Liver (tissue), 9 donors: Measurements from ENCODE around the gene THADA. TPM values are rescaled to one million over a fixed set of nuclear protein-coding genes. Genes with fewer than 3 reads are reported as not detected.

Experiments
- DNase-seq: peaks from one replicate; pipeline ENCODE4 v3.0.0-alpha.2; 2017; ENCODE audit warnings: low spot score
- H3K27ac ChIP-seq, 2 donors: one replicate each; pipeline ENCODE4 v1.7.0; 2013; ENCODE audit warnings: inconsistent platforms in 2 of 2, low read length in 2 of 2, control low read depth in 1 of 2, low read depth in 1 of 2, mild to moderate bottlenecking in 1 of 2
- H3K27me3 ChIP-seq, 4 donors: one replicate each; pipeline versions ENCODE4 v1.6.1 to v1.7.0; 2013; ENCODE audit warnings: low read length in 3 of 4, inconsistent platforms in 1 of 4, mild to moderate bottlenecking in 1 of 4, moderate library complexity in 1 of 4; ENCODE audit not compliant: control insufficient read depth in 4 of 4, insufficient read depth in 4 of 4
- H3K36me3 ChIP-seq, 4 donors: one replicate each; pipeline versions ENCODE4 v1.6.1 to v1.7.0; 2013; ENCODE audit warnings: low read length in 3 of 4, mild to moderate bottlenecking in 3 of 4, low read depth in 1 of 4, moderate library complexity in 1 of 4; ENCODE audit not compliant: control insufficient read depth in 4 of 4, insufficient read depth in 3 of 4
- H3K4me1 ChIP-seq, 4 donors: one replicate each; pipeline versions ENCODE4 v1.6.1 to v1.7.0; 2013; ENCODE audit warnings: low read length in 3 of 4, mild to moderate bottlenecking in 3 of 4, moderate library complexity in 1 of 4; ENCODE audit not compliant: control insufficient read depth in 4 of 4, insufficient read depth in 4 of 4
- H3K4me3 ChIP-seq, 3 donors: one replicate each; pipeline versions ENCODE4 v1.6.1 to v1.7.0; 2013; ENCODE audit warnings: low read length in 3 of 3, control low read depth in 1 of 3, low read depth in 1 of 3, mild to moderate bottlenecking in 1 of 3
- H3K9ac ChIP-seq, 2 donors: one replicate each; pipeline ENCODE4 v1.7.0; 2013; ENCODE audit warnings: low read length in 2 of 2, mild to moderate bottlenecking in 2 of 2, moderate library complexity in 2 of 2, control low read depth in 1 of 2, low read depth in 1 of 2
- H3K9me3 ChIP-seq, 4 donors: one replicate each; pipeline versions ENCODE4 v1.6.1 to v1.7.0; 2013; ENCODE audit warnings: low read length in 3 of 4; ENCODE audit not compliant: control insufficient read depth in 4 of 4
- EGR1 ChIP-seq, 2 donors: IDR thresholded peaks; 2 replicates each; pipeline ENCODE4 v1.6.1; 2016 to 2018; ENCODE audit warnings: antibody characterized with exemption in 2 of 2, low read depth in 2 of 2
- FOXA1 ChIP-seq: IDR thresholded peaks from 2 replicates; pipeline ENCODE4 v1.6.1; 2016; ENCODE audit warnings: antibody characterized with exemption
- FOXA2 ChIP-seq: IDR thresholded peaks from 2 replicates; pipeline ENCODE4 v1.6.1; 2016; ENCODE audit warnings: antibody characterized with exemption
- GABPA ChIP-seq, 2 donors: IDR thresholded peaks in 1 of 2; conservative IDR thresholded peaks in 1 of 2; 2 replicates each; pipeline ENCODE4 v1.6.1; 2016; ENCODE audit warnings: antibody characterized with exemption in 2 of 2, mild to moderate bottlenecking in 1 of 2, moderate library complexity in 1 of 2
- HNF4G ChIP-seq: IDR thresholded peaks from 2 replicates; pipeline ENCODE4 v1.6.1; 2016; ENCODE audit warnings: antibody characterized with exemption
- JUND ChIP-seq, 2 donors: IDR thresholded peaks; 2 replicates each; pipeline ENCODE4 v1.6.1; 2016; ENCODE audit warnings: antibody characterized with exemption in 2 of 2
- NR2F2 ChIP-seq: IDR thresholded peaks from 2 replicates; pipeline ENCODE4 v1.6.1; 2016; ENCODE audit warnings: antibody characterized with exemption
- RAD21 ChIP-seq, 2 donors: IDR thresholded peaks; 2 replicates each; pipeline ENCODE4 v1.6.1; 2016; ENCODE audit warnings: antibody characterized with exemption in 2 of 2, mild to moderate bottlenecking in 2 of 2
- RXRA ChIP-seq, 2 donors: IDR thresholded peaks; 2 replicates each; pipeline ENCODE4 v1.6.1; 2017 to 2018; ENCODE audit warnings: antibody characterized with exemption in 2 of 2, mild to moderate bottlenecking in 1 of 2
- SP1 ChIP-seq: IDR thresholded peaks from 2 replicates; pipeline ENCODE4 v1.6.1; 2018; ENCODE audit warnings: antibody characterized with exemption, mild to moderate bottlenecking
- WGBS: extraction: QIAGEN DNeasy Blood & Tissue Kit; methylation state at CpG from one replicate; pipeline ENCODE4 v1.1.7; 2013; 5-methylcytosine and 5-hydroxymethylcytosine counted together
- polyA plus RNA-seq, 2 donors: library from polyadenylated mRNA; stranded (reverse) in 1 of 2; unstranded in 1 of 2; fragments of 200-250 nt in 1 of 2; fragments of >200 nt in 1 of 2; fragmentation: Nextera tagmentation in 1 of 2; extraction: Ambion mirVana in 1 of 2; gene quantifications; one replicate each; pipeline versions ENCODE4 v1.2.1 to v1.2.3, GENCODE V29; 2013 to 2015
- total RNA-seq, 2 donors: library from RNA; depleted of rRNA; stranded (reverse); fragments of >200 nt; gene quantifications; one replicate each; pipeline ENCODE4 v1.2.3, GENCODE V29; 2014
- TF ChIP-seq, protein P1 (sequence below): IDR thresholded peaks from 2 replicates; pipeline ENCODE4 v1.6.1; 2016; ENCODE audit warnings: antibody characterized with exemption
- TF ChIP-seq, protein P2 (sequence below): IDR thresholded peaks from 2 replicates; pipeline ENCODE4 v1.6.1; 2016; ENCODE audit warnings: antibody characterized with exemption, mild to moderate bottlenecking
- TF ChIP-seq, protein P3 (sequence below): IDR thresholded peaks from 2 replicates; pipeline ENCODE4 v1.6.1; 2016; ENCODE audit warnings: antibody characterized with exemption
- donor health status: healthy.
- donor health status: healthy.
- donor health status: healthy.
- donor health status: healthy.
- donor health status: healthy.

Gene THADA
- total and polyA plus RNA-seq, 4 donors: 12.0 to 37.2 (median 22.3) TPM

DNA sequence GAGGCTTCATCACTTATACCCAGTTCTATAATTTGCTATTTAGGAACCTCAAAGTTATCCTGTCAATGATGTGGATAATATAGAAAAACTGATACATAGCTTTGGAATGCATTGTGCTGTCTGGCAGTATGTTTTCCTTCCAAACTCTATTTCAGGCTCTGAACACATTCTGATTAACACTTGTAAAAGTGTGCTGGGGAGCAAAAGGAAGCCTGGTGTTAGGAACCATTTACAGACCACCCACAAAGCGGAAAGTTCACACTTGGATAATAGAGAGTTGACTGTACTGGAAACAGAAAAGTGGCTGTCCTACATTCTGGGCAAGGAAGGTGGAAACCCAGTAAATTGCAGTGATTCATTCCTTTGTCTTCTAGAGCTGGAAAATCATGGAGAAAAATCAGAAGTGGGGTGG, 254.9 kb downstream of the THADA start:
- Histone ChIP-seq H3K36me3 (no peaks in the 10 kb centered on the region), H3K27ac (no peak overlapping the region), H3K4me3 (no peak overlapping the region), H3K27me3 (no peaks in the 10 kb centered on the region), H3K9ac (no peak overlapping the region), H3K4me1 (peaks cover 10 to 32% (median 18%) of the 10 kb centered on the region in 4 donors), H3K9me3 (no peaks in the 10 kb centered on the region)
- TF ChIP-seq RAD21 (IDR thresholded peaks at IDR 0.05) (no peak), JUND (IDR thresholded peaks at IDR 0.05) (no peak), GABPA (IDR thresholded peaks at IDR 0.05 in 1 of 2, conservative IDR thresholded peaks at IDR 0.05 in 1 of 2) (no peak), HNF4G (no peak), EGR1 (IDR thresholded peaks at IDR 0.05; ENCODE audit: low read depth in 2 of 2) (no peak), RXRA (IDR thresholded peaks at IDR 0.05) (no peak)
- DNase-seq: no peak
- 97% methylated on average over 1 of the region's 1 CpG for WGBS

DNA sequence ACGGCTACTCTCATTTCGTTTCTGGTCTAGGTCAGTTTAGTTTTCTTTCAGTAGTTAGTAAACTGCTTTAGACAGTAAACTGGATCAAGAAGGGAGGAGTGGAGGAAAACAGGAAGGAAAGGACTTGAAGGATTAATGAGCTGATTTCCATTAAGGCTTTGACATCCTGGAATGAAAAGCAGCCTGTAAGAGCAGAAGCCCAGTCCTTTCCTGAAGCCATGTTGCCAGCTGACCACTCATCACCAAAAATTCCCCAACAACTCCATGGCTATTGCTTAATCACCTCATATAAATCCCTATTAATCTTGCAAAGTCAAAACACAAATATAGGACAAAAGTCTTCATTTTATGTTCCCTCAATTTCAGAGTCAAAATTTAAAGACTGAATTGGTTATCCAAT, 255.8 kb downstream of the THADA start:
- no peaks in the 10 kb centered on the region for H3K9me3 ChIP-seq
- 95% methylated on average over 2 of the region's 2 CpGs for WGBS
- H3K27me3 ChIP-seq: no peaks in the 10 kb centered on the region
- peaks cover 4 to 24% (median 12%) of the 10 kb centered on the region in 4 donors for H3K4me1 ChIP-seq
- DNase-seq: no peak
- H3K9ac ChIP-seq: no peak overlapping the region
- TF ChIP-seq, protein P1, sequence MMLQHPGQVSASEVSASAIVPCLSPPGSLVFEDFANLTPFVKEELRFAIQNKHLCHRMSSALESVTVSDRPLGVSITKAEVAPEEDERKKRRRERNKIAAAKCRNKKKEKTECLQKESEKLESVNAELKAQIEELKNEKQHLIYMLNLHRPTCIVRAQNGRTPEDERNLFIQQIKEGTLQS: no peak
- TF ChIP-seq, protein P2, sequence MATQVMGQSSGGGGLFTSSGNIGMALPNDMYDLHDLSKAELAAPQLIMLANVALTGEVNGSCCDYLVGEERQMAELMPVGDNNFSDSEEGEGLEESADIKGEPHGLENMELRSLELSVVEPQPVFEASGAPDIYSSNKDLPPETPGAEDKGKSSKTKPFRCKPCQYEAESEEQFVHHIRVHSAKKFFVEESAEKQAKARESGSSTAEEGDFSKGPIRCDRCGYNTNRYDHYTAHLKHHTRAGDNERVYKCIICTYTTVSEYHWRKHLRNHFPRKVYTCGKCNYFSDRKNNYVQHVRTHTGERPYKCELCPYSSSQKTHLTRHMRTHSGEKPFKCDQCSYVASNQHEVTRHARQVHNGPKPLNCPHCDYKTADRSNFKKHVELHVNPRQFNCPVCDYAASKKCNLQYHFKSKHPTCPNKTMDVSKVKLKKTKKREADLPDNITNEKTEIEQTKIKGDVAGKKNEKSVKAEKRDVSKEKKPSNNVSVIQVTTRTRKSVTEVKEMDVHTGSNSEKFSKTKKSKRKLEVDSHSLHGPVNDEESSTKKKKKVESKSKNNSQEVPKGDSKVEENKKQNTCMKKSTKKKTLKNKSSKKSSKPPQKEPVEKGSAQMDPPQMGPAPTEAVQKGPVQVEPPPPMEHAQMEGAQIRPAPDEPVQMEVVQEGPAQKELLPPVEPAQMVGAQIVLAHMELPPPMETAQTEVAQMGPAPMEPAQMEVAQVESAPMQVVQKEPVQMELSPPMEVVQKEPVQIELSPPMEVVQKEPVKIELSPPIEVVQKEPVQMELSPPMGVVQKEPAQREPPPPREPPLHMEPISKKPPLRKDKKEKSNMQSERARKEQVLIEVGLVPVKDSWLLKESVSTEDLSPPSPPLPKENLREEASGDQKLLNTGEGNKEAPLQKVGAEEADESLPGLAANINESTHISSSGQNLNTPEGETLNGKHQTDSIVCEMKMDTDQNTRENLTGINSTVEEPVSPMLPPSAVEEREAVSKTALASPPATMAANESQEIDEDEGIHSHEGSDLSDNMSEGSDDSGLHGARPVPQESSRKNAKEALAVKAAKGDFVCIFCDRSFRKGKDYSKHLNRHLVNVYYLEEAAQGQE: peak; percentile 16
- TF ChIP-seq, protein P3, sequence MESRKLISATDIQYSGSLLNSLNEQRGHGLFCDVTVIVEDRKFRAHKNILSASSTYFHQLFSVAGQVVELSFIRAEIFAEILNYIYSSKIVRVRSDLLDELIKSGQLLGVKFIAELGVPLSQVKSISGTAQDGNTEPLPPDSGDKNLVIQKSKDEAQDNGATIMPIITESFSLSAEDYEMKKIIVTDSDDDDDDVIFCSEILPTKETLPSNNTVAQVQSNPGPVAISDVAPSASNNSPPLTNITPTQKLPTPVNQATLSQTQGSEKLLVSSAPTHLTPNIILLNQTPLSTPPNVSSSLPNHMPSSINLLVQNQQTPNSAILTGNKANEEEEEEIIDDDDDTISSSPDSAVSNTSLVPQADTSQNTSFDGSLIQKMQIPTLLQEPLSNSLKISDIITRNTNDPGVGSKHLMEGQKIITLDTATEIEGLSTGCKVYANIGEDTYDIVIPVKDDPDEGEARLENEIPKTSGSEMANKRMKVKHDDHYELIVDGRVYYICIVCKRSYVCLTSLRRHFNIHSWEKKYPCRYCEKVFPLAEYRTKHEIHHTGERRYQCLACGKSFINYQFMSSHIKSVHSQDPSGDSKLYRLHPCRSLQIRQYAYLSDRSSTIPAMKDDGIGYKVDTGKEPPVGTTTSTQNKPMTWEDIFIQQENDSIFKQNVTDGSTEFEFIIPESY: no peak
- TF ChIP-seq FOXA1 (no peak), SP1 (no peak)
- no peaks in the 10 kb centered on the region for H3K36me3 ChIP-seq
- no peak overlapping the region for H3K27ac ChIP-seq
- H3K4me3 ChIP-seq: no peak overlapping the region

DNA sequence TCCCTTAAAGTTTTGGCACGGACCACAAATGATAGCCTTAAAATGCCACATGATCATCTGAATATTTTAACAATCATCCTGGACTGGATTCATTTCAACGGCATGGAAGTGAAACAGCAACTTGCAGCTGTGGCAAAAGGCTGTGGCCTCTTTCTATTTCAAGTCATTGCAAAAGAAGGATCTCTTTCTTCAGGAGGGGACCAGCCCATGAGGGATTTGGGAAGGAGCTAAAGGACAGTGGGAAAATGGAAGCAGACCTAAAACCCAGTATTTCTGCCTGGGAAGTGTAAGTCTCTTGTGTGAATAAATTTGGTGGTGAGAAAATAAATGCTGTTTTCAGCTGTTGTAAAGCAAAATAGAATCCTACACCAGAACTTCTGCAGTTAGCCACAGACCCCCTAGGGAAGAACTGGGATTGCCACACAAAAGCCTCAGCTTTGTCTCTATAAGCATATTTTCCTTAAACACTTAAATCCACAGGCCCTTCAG, 262.1 kb downstream of the THADA start:
- no peaks in the 10 kb centered on the region for H3K27me3 ChIP-seq
- WGBS: 57% methylated on average over 2 of the region's 2 CpGs
- no peak for DNase-seq
- no peak for TF ChIP-seq FOXA2
- TF ChIP-seq RAD21 (IDR thresholded peaks at IDR 0.05): peak in 1 of 2 donors; percentile 33
- TF ChIP-seq NR2F2: peak; percentile 17
- no peak overlapping the region for H3K4me3 ChIP-seq
- H3K9me3 ChIP-seq: no peaks in the 10 kb centered on the region
- H3K4me1 ChIP-seq: peaks cover 0 to 5% (median 0%) of the 10 kb centered on the region in 4 donors
- H3K9ac ChIP-seq: no peak overlapping the region
- H3K36me3 ChIP-seq: peaks cover 0 to 2% (median 0%) of the 10 kb centered on the region in 4 donors
- H3K27ac ChIP-seq: peak overlapping the region; percentile 38 to 48
